Astrocyte (in vitro differentiated cells and primary cell): ENCODE results near the gene GEN1.

Source experiments
- CTCF ChIP-seq: IDR thresholded peaks from 2 replicates; pipeline ENCODE4 v1.5.1; 2011; ENCODE audit warnings: low read depth, mild to moderate bottlenecking, inconsistent platforms, low read length, moderate library complexity; ENCODE audit not compliant: insufficient read depth
- EZH2 ChIP-seq: IDR thresholded peaks from 2 replicates; pipeline ENCODE4 v1.6.1; 2012; ENCODE audit warnings: mild to moderate bottlenecking, low read length, inconsistent platforms; ENCODE audit not compliant: insufficient read depth

GRCh38 chr2:17719562-17720371 lies 34.2 kb upstream of the GEN1 start:
- peak; percentile 72 for TF ChIP-seq CTCF
- TF ChIP-seq EZH2, result no peak
